ENCODE measurements around the gene GRAMD2B. TPM values are rescaled to one million over a fixed set of nuclear protein-coding genes. Genes with fewer than 3 reads are reported as not detected.

GRAMD2B gene
- total RNA-seq, 1 experiment from 2014 or later: 6.7 TPM

DNA sequence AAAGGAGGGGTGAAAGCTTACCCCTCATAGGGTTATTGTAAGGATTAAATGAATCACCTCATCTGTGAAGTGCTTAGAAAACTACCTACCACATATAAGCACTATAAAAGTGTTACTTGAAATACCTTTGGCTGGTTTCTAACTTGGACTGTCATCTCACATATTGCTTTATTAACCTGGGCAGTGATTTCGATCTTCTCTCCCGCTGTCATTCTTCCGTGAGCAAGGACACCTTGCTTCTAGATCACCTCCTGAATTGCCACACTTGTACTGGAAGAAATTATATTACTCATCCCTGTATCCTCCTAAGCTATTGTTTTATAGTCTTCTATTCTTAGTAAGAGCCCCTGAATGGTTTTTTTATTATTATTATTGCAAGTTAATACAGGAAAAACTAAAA lies 34.0 kb upstream of the GRAMD2B start:
- H3K36me3 Mint-ChIP-seq (ENCODE audit: insufficient read depth in 1 of 3, low read depth in 3 of 3): peaks cover 2 to 3% (median 2%) of the 10 kb centered on the region in 3 experiments; a peak in 2 of 7 replicates

More for the DNA sequence above, 34.0 kb upstream of the GRAMD2B start:
- Histone ChIP-seq H3K27me3 (ENCODE audit: insufficient read depth, low read length) (no peaks in the 10 kb centered on the region), H2AFZ (ENCODE audit: low read length) (no peak overlapping the region), H2BK20ac (ENCODE audit: low read depth, low read length, poor library complexity, severe bottlenecking) (no peak overlapping the region), H4K20me1 (ENCODE audit: control insufficient read depth, insufficient read depth, insufficient read length) (no peaks in the 10 kb centered on the region), H2BK12ac (ENCODE audit: insufficient read length, low read depth, low read length) (no peak overlapping the region), H2AK5ac (ENCODE audit: insufficient read length, low read length) (no peak overlapping the region), H3K79me1 (ENCODE audit: insufficient read depth, low read depth, low read length, poor library complexity, severe bottlenecking) (no peaks in the 10 kb centered on the region), H3K14ac (ENCODE audit: insufficient read depth, low read length) (no peak overlapping the region), H3K4ac (ENCODE audit: low read depth, low read length) (no peak overlapping the region), H2BK15ac (ENCODE audit: low read depth, low read length) (no peak overlapping the region), H3K9me3 (ENCODE audit: control insufficient read depth, low read depth, low read length) (no peaks in the 10 kb centered on the region), H3K4me1 (ENCODE audit: insufficient read depth, low read length) (no peaks in the 10 kb centered on the region), H2BK5ac (ENCODE audit: insufficient read length, low read length) (no peak overlapping the region), H3K23ac (ENCODE audit: insufficient read length, low read depth, low read length) (no peak overlapping the region), H4K91ac (ENCODE audit: insufficient read length, low read depth, low read length) (no peak overlapping the region), H3K79me2 (ENCODE audit: insufficient read depth, low read length) (no peaks in the 10 kb centered on the region), H4K5ac (ENCODE audit: insufficient read length, low read depth, low read length) (no peak overlapping the region), H3K27ac (ENCODE audit: insufficient read length, low read depth, low read length) (no peak overlapping the region), H2BK120ac (ENCODE audit: low read depth, low read length, poor library complexity, severe bottlenecking) (no peak overlapping the region), H3K18ac (ENCODE audit: insufficient read length, low read depth, low read length) (no peak overlapping the region), H3K56ac (ENCODE audit: insufficient read length, low read depth, low read length) (no peak overlapping the region), H3K4me2 (ENCODE audit: insufficient read depth, insufficient read length, low read length) (no peak overlapping the region), H3K23me2 (ENCODE audit: insufficient read length, low read depth, low read length, poor library complexity, severe bottlenecking) (no peaks in the 10 kb centered on the region), H3T11ph (ENCODE audit: low read length) (no peak overlapping the region), H3K9ac (ENCODE audit: extremely low read depth, insufficient read length, low read length) (no peak overlapping the region), H4K8ac (replicated peaks; ENCODE audit: insufficient read length, low read depth, low read length) (no peak overlapping the region)
- H3K4me1 Mint-ChIP-seq: peaks cover 7 to 8% of the 10 kb centered on the region in 2 experiments
- TF ChIP-seq, protein P1, sequence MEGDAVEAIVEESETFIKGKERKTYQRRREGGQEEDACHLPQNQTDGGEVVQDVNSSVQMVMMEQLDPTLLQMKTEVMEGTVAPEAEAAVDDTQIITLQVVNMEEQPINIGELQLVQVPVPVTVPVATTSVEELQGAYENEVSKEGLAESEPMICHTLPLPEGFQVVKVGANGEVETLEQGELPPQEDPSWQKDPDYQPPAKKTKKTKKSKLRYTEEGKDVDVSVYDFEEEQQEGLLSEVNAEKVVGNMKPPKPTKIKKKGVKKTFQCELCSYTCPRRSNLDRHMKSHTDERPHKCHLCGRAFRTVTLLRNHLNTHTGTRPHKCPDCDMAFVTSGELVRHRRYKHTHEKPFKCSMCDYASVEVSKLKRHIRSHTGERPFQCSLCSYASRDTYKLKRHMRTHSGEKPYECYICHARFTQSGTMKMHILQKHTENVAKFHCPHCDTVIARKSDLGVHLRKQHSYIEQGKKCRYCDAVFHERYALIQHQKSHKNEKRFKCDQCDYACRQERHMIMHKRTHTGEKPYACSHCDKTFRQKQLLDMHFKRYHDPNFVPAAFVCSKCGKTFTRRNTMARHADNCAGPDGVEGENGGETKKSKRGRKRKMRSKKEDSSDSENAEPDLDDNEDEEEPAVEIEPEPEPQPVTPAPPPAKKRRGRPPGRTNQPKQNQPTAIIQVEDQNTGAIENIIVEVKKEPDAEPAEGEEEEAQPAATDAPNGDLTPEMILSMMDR (conservative IDR thresholded peaks at IDR 0.05): no peak
- peaks cover 5 to 6% of the 10 kb centered on the region in 2 experiments; a peak in 3 of 5 replicates for H3K9me3 Mint-ChIP-seq
- no peak for DNase-seq
- H3K27ac Mint-ChIP-seq: no peak overlapping the region
- no peak overlapping the region for H3K4me3 Mint-ChIP-seq
- WGBS (ENCODE audit: extremely low coverage, insufficient read length, low lambda C conversion rate): no CpG with 5 or more reads among the region's 3 CpGs
- no peaks in the 10 kb centered on the region for H3K27me3 Mint-ChIP-seq (ENCODE audit: low read depth)
